Ishikawa (cell line): ENCODE data around the gene PIGQ.

ENCODE experiments used
- CEBPB ChIP-seq: IDR thresholded peaks from 2 replicates; pipeline ENCODE4 v1.6.1; 2012
- EP300 ChIP-seq: IDR thresholded peaks from 2 replicates; pipeline ENCODE4 v1.6.1; 2012; ENCODE audit warnings: borderline replicate concordance
- MAX ChIP-seq: IDR thresholded peaks from 2 replicates; pipeline ENCODE4 v1.6.1; 2012
- RAD21 ChIP-seq: IDR thresholded peaks from 2 replicates; pipeline ENCODE4 v1.6.1; 2012; ENCODE audit warnings: low read depth
- REST ChIP-seq: IDR thresholded peaks from 2 replicates; pipeline ENCODE4 v1.6.1; 2012; ENCODE audit warnings: low read depth, mild to moderate bottlenecking
- TAF1 ChIP-seq: IDR thresholded peaks from 2 replicates; pipeline ENCODE4 v1.6.1; 2012; ENCODE audit warnings: low read depth, mild to moderate bottlenecking
- YY1 ChIP-seq: IDR thresholded peaks from 2 replicates; pipeline ENCODE4 v1.6.1; 2012; ENCODE audit warnings: low read depth
- ZBTB7A ChIP-seq: IDR thresholded peaks from 2 replicates; pipeline ENCODE4 v1.6.1; 2012; ENCODE audit warnings: low read depth

- TF ChIP-seq RAD21 = no peak
- no peak for TF ChIP-seq TAF1
- no peak for TF ChIP-seq ZBTB7A
- no peak for TF ChIP-seq EP300
- TF ChIP-seq REST = no peak
- TF ChIP-seq CEBPB = no peak
- no peak for TF ChIP-seq MAX
- no peak for TF ChIP-seq YY1
These were observed 32.1 kb upstream of the PIGQ start for GRCh38 chr16:537415-538335.
